Erythroblast (primary cell): ENCODE measurements around the gene R3HDM2.

Experiments
- GATA1 ChIP-seq: IDR thresholded peaks from 2 replicates; pipeline ENCODE4 v1.6.1; 2011; ENCODE audit warnings: low read depth, mild to moderate bottlenecking, control low read depth, low read length, moderate library complexity
- POLR2A ChIP-seq: IDR thresholded peaks from 2 replicates; pipeline ENCODE4 v1.6.1; 2011; ENCODE audit warnings: mild to moderate bottlenecking, low read length

- TF ChIP-seq POLR2A (no peak), GATA1 (no peak)
These were observed 191.2 kb downstream of the R3HDM2 start for GRCh38 chr12:57239587-57240065.
